K562 (cell line): ENCODE results near the gene CLEC3B. TPM values are rescaled to one million over a fixed set of nuclear protein-coding genes. Genes with fewer than 3 reads are reported as not detected.
"Not testable (repeated sequence)": the region's sequence is repeated elsewhere in the genome, so short reads cannot be mapped to it uniquely, and the experiment has no call there.

Experiments used
- ATAC-seq: fragments of 200-7000 bp; cut with Tn5 transposase; 3 replicates; pipeline ENCODE4 v1.9.1; 2020; ENCODE audit warnings: moderate library complexity
- BruUV-seq: library from RNA; stranded (reverse); fragments of 400-500 nt; replicated peaks from 2 replicates; lab custom pipeline; 2021; lab: Mats Ljungman, UMichigan
- CTCF ChIA-PET: fragments of 300-600 bp; formaldehyde crosslinking; extraction: SDS; loops from one replicate; lab custom pipeline; 2021; ENCODE audit warnings: low intra/inter-chr PET ratio; lab: Yijun Ruan, JAX
- POLR2A ChIA-PET: fragments of 300-600, 350-650 bp; sonication (Branson Sonifier 250); formaldehyde crosslinking; extraction: SDS; loops from one replicate; lab custom pipeline; 2021; ENCODE audit warnings: antibody characterized with exemption, inconsistent platforms; lab: Yijun Ruan, JAX
- DNase-seq, 4 experiments: peaks; one replicate each; pipeline versions ENCODE4 v3.0.0 to v3.0.0-alpha.2; 2011 to 2018; ENCODE audit warnings: low spot score in 3 of 4, mixed read lengths in 3 of 4; ENCODE audit errors: extremely low read depth in 1 of 4
- FAIRE-seq: peaks from 2 replicates; lab custom pipeline; 2011; peaks lifted over from hg19 to GRCh38; lab: Jason Lieb, UNC
- H2AFZ ChIP-seq: 2 replicates; pipeline ENCODE4 v1.6.0; 2011; ENCODE audit warnings: low read depth, low read length, control low read depth, inconsistent platforms
- H3K27ac ChIP-seq: fragments of 200-600 bp; 3 replicates; pipeline ENCODE4 v1.8.0; 2011; ENCODE audit warnings: low read depth, mild to moderate bottlenecking, control low read depth, inconsistent platforms, low read length, moderate library complexity, mixed read lengths; ENCODE audit errors: extremely low read depth
- H3K27me3 ChIP-seq, 2 experiments: fragments of 300-600 bp in 1 of 2; 2 replicates in 1 of 2; 3 replicates in 1 of 2; pipeline versions ENCODE4 v1.6.0 to v1.8.0; 2011; ENCODE audit warnings: inconsistent platforms in 2 of 2, low read length in 2 of 2, mild to moderate bottlenecking in 1 of 2, mixed read lengths in 1 of 2, moderate library complexity in 1 of 2; ENCODE audit not compliant: control insufficient read depth in 2 of 2, insufficient read depth in 2 of 2
- H3K36me3 ChIP-seq: fragments of 300-600 bp; 3 replicates; pipeline ENCODE4 v1.8.0; 2011; ENCODE audit warnings: mild to moderate bottlenecking, low read length, inconsistent platforms; ENCODE audit not compliant: control insufficient read depth, insufficient read depth
- H3K4me1 ChIP-seq, 2 experiments: fragments of 200-600 bp in 1 of 2; replicated peaks in 1 of 2; 2 replicates in 1 of 2; 3 replicates in 1 of 2; pipeline versions ENCODE4 v1.5.1 to v1.8.0; 2011; ENCODE audit warnings: inconsistent platforms in 2 of 2, low read length in 2 of 2, mild to moderate bottlenecking in 1 of 2, mixed read lengths in 1 of 2, moderate library complexity in 1 of 2; ENCODE audit not compliant: control insufficient read depth in 2 of 2, insufficient read depth in 2 of 2
- H3K4me2 ChIP-seq: 2 replicates; pipeline ENCODE4 v1.6.1; 2011; ENCODE audit warnings: low read length, control low read depth, inconsistent platforms, mixed read lengths; ENCODE audit not compliant: insufficient read depth
- H3K4me3 ChIP-seq: fragments of 200-600 bp; sonication (generic), shearing (Covaris generic); 2 replicates; pipeline ENCODE4 v1.5.1; 2016; ENCODE audit warnings: control low read depth, inconsistent platforms
- H3K79me2 ChIP-seq: fragments of 200-600 bp; 3 replicates; pipeline ENCODE4 v1.8.0; 2011; ENCODE audit warnings: low read length, inconsistent platforms; ENCODE audit not compliant: control insufficient read depth, insufficient read depth
- H3K9ac ChIP-seq, 2 experiments: 2 replicates each; pipeline versions ENCODE4 v1.6.0 to v1.6.1; 2011; ENCODE audit warnings: low read depth in 2 of 2, low read length in 2 of 2, control low read depth in 1 of 2, inconsistent platforms in 1 of 2, mild to moderate bottlenecking in 1 of 2, mixed read lengths in 1 of 2; ENCODE audit not compliant: insufficient read depth in 1 of 2
- H3K9me1 ChIP-seq: one replicate; pipeline ENCODE4 v1.6.0; 2011; ENCODE audit warnings: inconsistent platforms, mild to moderate bottlenecking, low read length, moderate library complexity; ENCODE audit not compliant: control insufficient read depth, insufficient read depth
- H3K9me3 ChIP-seq: replicated peaks from 2 replicates; pipeline ENCODE4 v1.5.1; 2011; ENCODE audit warnings: low read depth, low read length, inconsistent platforms; ENCODE audit not compliant: control insufficient read depth, insufficient read depth
- H4K20me1 ChIP-seq: replicated peaks from 2 replicates; pipeline ENCODE4 v1.6.1; 2011; ENCODE audit warnings: low read length, inconsistent platforms, mixed read lengths; ENCODE audit not compliant: control insufficient read depth, insufficient read depth
- CBFA2T2 ChIP-seq: fragments of 450-650 bp; conservative IDR thresholded peaks from 2 replicates; pipeline ENCODE4 v1.6.1; 2017; ENCODE audit warnings: mild to moderate bottlenecking
- CBFA2T3 ChIP-seq: fragments of 450-650 bp; IDR thresholded peaks from 2 replicates; pipeline ENCODE4 v1.6.1; 2017
- CC2D1A ChIP-seq: fragments of 450-650 bp; IDR thresholded peaks from 2 replicates; pipeline ENCODE4 v1.6.1; 2017; ENCODE audit warnings: mild to moderate bottlenecking
- DACH1 ChIP-seq: fragments of 450-650 bp; IDR thresholded peaks from 2 replicates; pipeline ENCODE4 v1.6.1; 2018; ENCODE audit not compliant: partially characterized antibody
- HDAC2 ChIP-seq: fragments of 450-650 bp; IDR thresholded peaks from 2 replicates; pipeline ENCODE4 v1.6.1; 2016; ENCODE audit warnings: mild to moderate bottlenecking
- MAFF ChIP-seq: IDR thresholded peaks from 2 replicates; pipeline ENCODE4 v1.6.1; 2012; ENCODE audit warnings: low read length, improper control_type of control experiment
- MAFG ChIP-seq: fragments of 450-650 bp; conservative IDR thresholded peaks from 2 replicates; pipeline ENCODE4 v1.6.1; 2016; ENCODE audit warnings: missing genetic modification characterization, missing compliant biosample characterization
- MEIS2 ChIP-seq: fragments of 450-650 bp; IDR thresholded peaks from 2 replicates; pipeline ENCODE4 v1.6.1; 2014; ENCODE audit warnings: mild to moderate bottlenecking; ENCODE audit not compliant: partially characterized antibody
- NFE2 ChIP-seq: IDR thresholded peaks from 2 replicates; pipeline ENCODE4 v1.6.1; 2014; ENCODE audit warnings: antibody characterized with exemption, low read depth
- NRF1 ChIP-seq, 2 experiments: fragments of 450-650 bp; IDR thresholded peaks in 1 of 2; conservative IDR thresholded peaks in 1 of 2; 2 replicates each; pipeline ENCODE4 v1.6.1; 2014; ENCODE audit warnings: mild to moderate bottlenecking in 2 of 2
- SMARCC2 ChIP-seq: fragments of 450-650 bp; IDR thresholded peaks from 2 replicates; pipeline ENCODE4 v1.6.1; 2017; ENCODE audit warnings: antibody characterized with exemption, moderate library complexity, mild to moderate bottlenecking, low read depth
- SMARCE1 ChIP-seq: fragments of 450-650 bp; IDR thresholded peaks from 2 replicates; pipeline ENCODE4 v1.7.1; 2016; ENCODE audit warnings: mild to moderate bottlenecking
- SOX6 ChIP-seq: fragments of 450-650 bp; IDR thresholded peaks from 2 replicates; pipeline ENCODE4 v1.6.1; 2014; ENCODE audit warnings: mild to moderate bottlenecking
- TRIM24 ChIP-seq, 2 experiments: fragments of 450-650 bp; IDR thresholded peaks; 2 replicates each; pipeline ENCODE4 v1.6.1; 2016
- ZNF316 ChIP-seq: fragments of 450-650 bp; IDR thresholded peaks from 2 replicates; pipeline ENCODE4 v1.6.1; 2016
- WGBS: fragments of 100-300 bp; shearing (Covaris generic); methylation state at CpG from one replicate; pipeline ENCODE4 v1.1.6; 2016; ENCODE audit warnings: low coverage, mixed read lengths; ENCODE audit not compliant: insufficient coverage; ENCODE audit errors: missing lambda C conversion rate; 5-methylcytosine and 5-hydroxymethylcytosine counted together
- in situ Hi-C: fragments of 300-500 bp; cut with MboI; formaldehyde crosslinking; loops from 4 replicates; pipeline ENCODE4 v1.15.0; 2018; ENCODE audit warnings: inconsistent platforms, mixed read lengths
- intact Hi-C: fragments of 100-400 bp; cut with micrococcal nuclease; formaldehyde crosslinking; loops from 2 replicates; pipeline ENCODE4 v1.14.2; 2022
- polyA plus RNA-seq, 8 experiments: library from polyadenylated mRNA; depleted of rRNA in 4 of 8; stranded (reverse) in 5 of 8; unstranded in 3 of 8; fragments of >200 nt; fragmentation: Nextera tagmentation in 2 of 8; fragmentation: Illumina TruSeq in 1 of 8; extraction: Ambion mirVana in 2 of 8; extraction: Trizol in 1 of 8; gene quantifications; 2 replicates each; pipeline versions ENCODE4 v1.2.1 to v1.2.3, GENCODE V29; 2011 to 2014; ENCODE audit warnings: inconsistent platforms in 1 of 8, missing spikeins in 1 of 8
- total RNA-seq, 7 experiments: library from RNA; depleted of rRNA in 6 of 7; stranded (reverse); fragments of >200 nt in 6 of 7; fragmentation: Illumina TruSeq in 2 of 7; extraction: Trizol in 2 of 7; gene quantifications; 2 replicates each; pipeline versions ENCODE4 v1.2.1 to v1.2.3, GENCODE V29; 2011 to 2021; ENCODE audit warnings: low replicate concordance in 1 of 7
- TF ChIP-seq, protein P1 (sequence below), 2 experiments: fragments of 450-650 bp; conservative IDR thresholded peaks; 2 replicates each; pipeline ENCODE4 v1.6.1; 2017; ENCODE audit warnings: mild to moderate bottlenecking in 2 of 2, moderate library complexity in 2 of 2
- TF ChIP-seq, protein P2 (sequence below): sonication (generic); formaldehyde crosslinking; IDR thresholded peaks from 2 replicates; pipeline ENCODE4 v1.8.0; 2022; ENCODE audit warnings: missing genetic modification reagents, mild to moderate bottlenecking, moderate library complexity, borderline replicate concordance
- TF ChIP-seq, protein P3 (sequence below), 2 experiments: fragments of 450-650 bp in 1 of 2; sonication (generic) in 1 of 2; formaldehyde crosslinking in 1 of 2; IDR thresholded peaks in 1 of 2; conservative IDR thresholded peaks in 1 of 2; 2 replicates each; pipeline versions ENCODE4 v1.6.1 to v1.8.1; 2016 to 2023; ENCODE audit warnings: mild to moderate bottlenecking in 2 of 2, moderate library complexity in 2 of 2, inconsistent platforms in 1 of 2, missing genetic modification reagents in 1 of 2
- TF ChIP-seq, protein P4 (sequence below): fragments of 450-650 bp; IDR thresholded peaks from 2 replicates; pipeline ENCODE4 v1.6.1; 2016; ENCODE audit warnings: antibody characterized with exemption

Gene CLEC3B
- total and polyA plus RNA-seq, 9 of the 15 experiments (the other 6 are each of a cell fraction or from before 2014, with no cell fraction given) = not detected

DNA sequence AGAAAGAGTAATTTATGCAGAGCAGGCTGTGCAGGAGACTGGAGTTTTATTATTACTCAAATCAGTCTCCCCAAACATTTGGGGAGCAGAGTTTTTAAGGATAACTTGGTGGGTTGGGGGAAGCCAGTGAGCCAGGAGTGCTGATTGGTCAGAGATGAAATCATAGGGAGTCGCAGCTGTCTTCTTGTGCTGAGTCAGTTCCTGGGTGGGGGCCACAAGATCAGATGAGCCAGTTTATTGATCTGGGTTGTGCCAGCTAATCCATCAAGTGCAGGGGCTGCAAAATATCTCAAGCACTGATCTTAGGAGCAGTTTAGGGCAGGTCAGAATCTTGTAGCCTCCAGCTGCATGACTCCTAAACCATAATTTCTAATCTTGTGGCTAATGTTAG, 27.7 kb downstream of the CLEC3B start:
- H3K4me2 ChIP-seq, H4K20me1 ChIP-seq, H3K9me3 ChIP-seq, H3K4me3 ChIP-seq, BruUV-seq, CTCF ChIA-PET, DNase-seq, H3K9ac ChIP-seq, H3K9me1 ChIP-seq, H3K36me3 ChIP-seq, H3K27me3 ChIP-seq, FAIRE-seq, in situ Hi-C loops, ATAC-seq, H3K79me2 ChIP-seq: not testable (repeated sequence)
- Histone ChIP-seq H3K27ac (peak overlapping the region; percentile 51), H2AFZ (peak overlapping the region; percentile 30), H3K4me1 (peaks cover 16 to 59% of the 10 kb centered on the region in 2 experiments)
- 0% methylated on average over 1 of the region's 1 CpG for WGBS
- POLR2A ChIA-PET = interaction anchor here (1.7 to 6.1 kb wide), 2 partner anchors 8 to 11 kb away, joined by 3 to 32 read pairs; no protein-coding TSS in a partner anchor
- intact Hi-C loops = loop anchor here (2.0 kb wide), 1 partner anchor 39 kb away; no protein-coding TSS in a partner anchor
- TF ChIP-seq, protein P1, sequence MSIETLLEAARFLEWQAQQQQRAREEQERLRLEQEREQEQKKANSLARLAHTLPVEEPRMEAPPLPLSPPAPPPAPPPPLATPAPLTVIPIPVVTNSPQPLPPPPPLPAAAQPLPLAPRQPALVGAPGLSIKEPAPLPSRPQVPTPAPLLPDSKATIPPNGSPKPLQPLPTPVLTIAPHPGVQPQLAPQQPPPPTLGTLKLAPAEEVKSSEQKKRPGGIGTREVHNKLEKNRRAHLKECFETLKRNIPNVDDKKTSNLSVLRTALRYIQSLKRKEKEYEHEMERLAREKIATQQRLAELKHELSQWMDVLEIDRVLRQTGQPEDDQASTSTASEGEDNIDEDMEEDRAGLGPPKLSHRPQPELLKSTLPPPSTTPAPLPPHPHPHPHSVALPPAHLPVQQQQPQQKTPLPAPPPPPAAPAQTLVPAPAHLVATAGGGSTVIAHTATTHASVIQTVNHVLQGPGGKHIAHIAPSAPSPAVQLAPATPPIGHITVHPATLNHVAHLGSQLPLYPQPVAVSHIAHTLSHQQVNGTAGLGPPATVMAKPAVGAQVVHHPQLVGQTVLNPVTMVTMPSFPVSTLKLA (conservative IDR thresholded peaks at IDR 0.05) = 0 out of 4 replicates have a peak, but pooled peaks of 1 of the 2 experiments have one; percentile 51
- TF ChIP-seq NRF1 (conservative IDR thresholded peaks at IDR 0.05 in 1 of 2, IDR thresholded peaks at IDR 0.05 in 1 of 2) = 0 out of 4 replicates have a peak, but pooled peaks of 1 of the 2 experiments have one; percentile 5
- TF ChIP-seq, protein P2, sequence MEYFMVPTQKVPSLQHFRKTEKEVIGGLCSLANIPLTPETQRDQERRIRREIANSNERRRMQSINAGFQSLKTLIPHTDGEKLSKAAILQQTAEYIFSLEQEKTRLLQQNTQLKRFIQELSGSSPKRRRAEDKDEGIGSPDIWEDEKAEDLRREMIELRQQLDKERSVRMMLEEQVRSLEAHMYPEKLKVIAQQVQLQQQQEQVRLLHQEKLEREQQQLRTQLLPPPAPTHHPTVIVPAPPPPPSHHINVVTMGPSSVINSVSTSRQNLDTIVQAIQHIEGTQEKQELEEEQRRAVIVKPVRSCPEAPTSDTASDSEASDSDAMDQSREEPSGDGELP (CRISPR knock-in tag) = peak; percentile 93
- TF ChIP-seq CBFA2T3 = peak; percentile 69
- TF ChIP-seq, protein P3, sequence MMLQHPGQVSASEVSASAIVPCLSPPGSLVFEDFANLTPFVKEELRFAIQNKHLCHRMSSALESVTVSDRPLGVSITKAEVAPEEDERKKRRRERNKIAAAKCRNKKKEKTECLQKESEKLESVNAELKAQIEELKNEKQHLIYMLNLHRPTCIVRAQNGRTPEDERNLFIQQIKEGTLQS (IDR thresholded peaks at IDR 0.05) = peak; percentile 62; the same call in 1 of the 2 replicates
- TF ChIP-seq, protein P3 (CRISPR knock-in tag; conservative IDR thresholded peaks at IDR 0.05) = not testable (repeated sequence)
- TF ChIP-seq CC2D1A = 0 out of 2 replicates have a peak, but pooled peaks have one; percentile 17
- TF ChIP-seq, protein P4, sequence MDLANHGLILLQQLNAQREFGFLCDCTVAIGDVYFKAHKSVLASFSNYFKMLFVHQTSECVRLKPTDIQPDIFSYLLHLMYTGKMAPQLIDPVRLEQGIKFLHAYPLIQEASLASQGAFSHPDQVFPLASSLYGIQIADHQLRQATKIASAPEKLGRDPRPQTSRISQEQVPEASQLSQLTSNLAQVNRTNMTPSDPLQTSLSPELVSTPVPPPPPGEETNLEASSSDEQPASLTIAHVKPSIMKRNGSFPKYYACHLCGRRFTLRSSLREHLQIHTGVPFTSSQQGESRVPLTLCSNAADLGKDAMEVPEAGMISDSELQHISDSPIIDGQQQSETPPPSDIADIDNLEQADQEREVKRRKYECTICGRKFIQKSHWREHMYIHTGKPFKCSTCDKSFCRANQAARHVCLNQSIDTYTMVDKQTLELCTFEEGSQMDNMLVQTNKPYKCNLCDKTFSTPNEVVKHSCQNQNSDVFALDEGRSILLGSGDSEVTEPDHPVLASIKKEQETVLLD = peak; percentile 58
- peak; percentile 61 for TF ChIP-seq CBFA2T2
- TF ChIP-seq MAFG (tag) = peak; percentile 83
- peak; percentile 87 for TF ChIP-seq DACH1
- peak; percentile 79 for TF ChIP-seq SMARCE1
- TF ChIP-seq SOX6 = 0 out of 2 replicates have a peak, but pooled peaks have one; percentile 14
- TF ChIP-seq SMARCC2 = peak; percentile 74
- TF ChIP-seq MEIS2 = peak; percentile 70
- peak; percentile 14; the same call in 1 of the 2 replicates for TF ChIP-seq MAFF
- TF ChIP-seq ZNF316 = peak; percentile 96
- TF ChIP-seq NFE2 = peak; percentile 87
- TF ChIP-seq HDAC2 = peak; percentile 65; the same call in 1 of the 2 replicates
- peak in 1 of 2 experiments; percentile 67; a peak in 2 of 4 replicates for TF ChIP-seq TRIM24 (IDR thresholded peaks at IDR 0.05)
